Neural progenitor cell (in vitro differentiated cells): ENCODE measurements around the gene RAB3IL1.

ENCODE experiments used
- EZH2 ChIP-seq: fragments of 200-600 bp; sonication (generic); IDR thresholded peaks from 2 replicates; pipeline ENCODE4 v1.6.1; 2017; ENCODE audit warnings: antibody characterized with exemption, mild to moderate bottlenecking, moderate library complexity
- EZH2phosphoT487 ChIP-seq: fragments of 200-600 bp; sonication (generic); IDR thresholded peaks from 2 replicates; pipeline ENCODE4 v1.6.1; 2017; ENCODE audit warnings: antibody characterized with exemption
- TF ChIP-seq, protein P1 (sequence below): fragments of 200-600 bp; sonication (generic); IDR thresholded peaks from 2 replicates; pipeline ENCODE4 v1.5.1; 2017; ENCODE audit warnings: antibody characterized with exemption, mild to moderate bottlenecking

DNA sequence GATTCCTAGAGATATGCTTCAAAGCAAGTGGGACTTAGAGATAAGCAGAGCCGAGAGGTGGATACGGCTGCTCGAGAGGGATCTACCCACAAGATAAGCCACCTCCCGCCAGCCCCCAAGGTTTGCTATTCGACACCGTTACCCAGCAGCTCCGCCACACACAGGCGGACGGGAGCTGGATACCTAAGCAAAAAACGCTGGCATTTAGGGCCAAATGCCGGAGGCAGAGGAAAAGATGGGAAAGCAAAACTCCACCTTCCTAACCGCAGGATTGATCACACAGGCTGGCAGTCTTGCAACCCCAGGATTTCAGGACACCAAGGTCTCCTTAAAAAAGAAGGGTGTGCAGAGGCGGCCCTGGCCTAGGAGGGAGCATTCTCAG lies 49.4 kb upstream of the RAB3IL1 start:
- TF ChIP-seq, protein P1, sequence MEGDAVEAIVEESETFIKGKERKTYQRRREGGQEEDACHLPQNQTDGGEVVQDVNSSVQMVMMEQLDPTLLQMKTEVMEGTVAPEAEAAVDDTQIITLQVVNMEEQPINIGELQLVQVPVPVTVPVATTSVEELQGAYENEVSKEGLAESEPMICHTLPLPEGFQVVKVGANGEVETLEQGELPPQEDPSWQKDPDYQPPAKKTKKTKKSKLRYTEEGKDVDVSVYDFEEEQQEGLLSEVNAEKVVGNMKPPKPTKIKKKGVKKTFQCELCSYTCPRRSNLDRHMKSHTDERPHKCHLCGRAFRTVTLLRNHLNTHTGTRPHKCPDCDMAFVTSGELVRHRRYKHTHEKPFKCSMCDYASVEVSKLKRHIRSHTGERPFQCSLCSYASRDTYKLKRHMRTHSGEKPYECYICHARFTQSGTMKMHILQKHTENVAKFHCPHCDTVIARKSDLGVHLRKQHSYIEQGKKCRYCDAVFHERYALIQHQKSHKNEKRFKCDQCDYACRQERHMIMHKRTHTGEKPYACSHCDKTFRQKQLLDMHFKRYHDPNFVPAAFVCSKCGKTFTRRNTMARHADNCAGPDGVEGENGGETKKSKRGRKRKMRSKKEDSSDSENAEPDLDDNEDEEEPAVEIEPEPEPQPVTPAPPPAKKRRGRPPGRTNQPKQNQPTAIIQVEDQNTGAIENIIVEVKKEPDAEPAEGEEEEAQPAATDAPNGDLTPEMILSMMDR: no peak
- no peak for TF ChIP-seq EZH2
- TF ChIP-seq EZH2phosphoT487: no peak
